Measurements from ENCODE around the gene ATP8A2.

DNA sequence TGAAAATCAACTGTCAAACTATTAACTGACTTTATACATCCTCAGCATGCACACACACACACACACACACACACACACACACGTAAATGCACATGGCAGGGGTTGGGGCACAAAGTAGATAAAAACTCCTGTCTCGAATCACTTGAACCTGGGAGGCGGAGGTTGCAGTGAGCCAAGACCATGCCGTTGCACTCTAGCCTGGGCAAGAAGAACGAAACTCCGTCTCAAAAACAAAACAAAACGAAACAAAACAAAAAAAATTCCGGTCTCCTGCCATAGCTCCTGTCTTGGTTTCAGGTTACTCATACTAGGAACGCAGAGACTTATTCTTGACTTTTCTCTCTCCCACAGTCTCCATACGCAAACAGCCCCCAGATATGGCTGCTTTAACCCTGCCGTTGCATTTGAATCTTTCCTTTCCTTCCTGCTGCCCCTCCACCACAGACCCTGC, 531.1 kb downstream of the ATP8A2 start:
- no peak for TF ChIP-seq EZH2 (IDR thresholded peaks at IDR 0.05; ENCODE audit: insufficient read depth, low read length)
- TF ChIP-seq, protein P1, sequence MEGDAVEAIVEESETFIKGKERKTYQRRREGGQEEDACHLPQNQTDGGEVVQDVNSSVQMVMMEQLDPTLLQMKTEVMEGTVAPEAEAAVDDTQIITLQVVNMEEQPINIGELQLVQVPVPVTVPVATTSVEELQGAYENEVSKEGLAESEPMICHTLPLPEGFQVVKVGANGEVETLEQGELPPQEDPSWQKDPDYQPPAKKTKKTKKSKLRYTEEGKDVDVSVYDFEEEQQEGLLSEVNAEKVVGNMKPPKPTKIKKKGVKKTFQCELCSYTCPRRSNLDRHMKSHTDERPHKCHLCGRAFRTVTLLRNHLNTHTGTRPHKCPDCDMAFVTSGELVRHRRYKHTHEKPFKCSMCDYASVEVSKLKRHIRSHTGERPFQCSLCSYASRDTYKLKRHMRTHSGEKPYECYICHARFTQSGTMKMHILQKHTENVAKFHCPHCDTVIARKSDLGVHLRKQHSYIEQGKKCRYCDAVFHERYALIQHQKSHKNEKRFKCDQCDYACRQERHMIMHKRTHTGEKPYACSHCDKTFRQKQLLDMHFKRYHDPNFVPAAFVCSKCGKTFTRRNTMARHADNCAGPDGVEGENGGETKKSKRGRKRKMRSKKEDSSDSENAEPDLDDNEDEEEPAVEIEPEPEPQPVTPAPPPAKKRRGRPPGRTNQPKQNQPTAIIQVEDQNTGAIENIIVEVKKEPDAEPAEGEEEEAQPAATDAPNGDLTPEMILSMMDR (IDR thresholded peaks at IDR 0.05; ENCODE audit: insufficient read depth, low read depth, low read length), result no peak

Data from astrocyte (in vitro differentiated cells and primary cell).